Mesothelial cell of epicardium (in vitro differentiated cells): ENCODE measurements around the gene CCDC27. TPM values are rescaled to one million over a fixed set of nuclear protein-coding genes. Genes with fewer than 3 reads are reported as not detected.

Experiments used
- DNase-seq, 2 experiments: peaks; one replicate each; pipeline ENCODE4 v3.0.0; 2021; ENCODE audit warnings: low spot score in 2 of 2; ENCODE audit not compliant: unreplicated experiment in 2 of 2
- H3K27ac Mint-ChIP-seq: 2 replicates; pipeline ENCODE4 v1.8.0; 2021; ENCODE audit warnings: mixed read lengths
- H3K27me3 Mint-ChIP-seq: 2 replicates; pipeline ENCODE4 v1.8.0; 2021; ENCODE audit warnings: low read depth, mixed read lengths
- H3K36me3 Mint-ChIP-seq: 2 replicates; pipeline ENCODE4 v1.8.0; 2021; ENCODE audit warnings: mixed read lengths
- H3K4me1 Mint-ChIP-seq: 2 replicates; pipeline ENCODE4 v1.8.0; 2021; ENCODE audit warnings: mixed read lengths
- H3K4me3 Mint-ChIP-seq: 2 replicates; pipeline ENCODE4 v1.8.0; 2021; ENCODE audit warnings: mild to moderate bottlenecking, moderate library complexity, mixed read lengths
- H3K9me3 Mint-ChIP-seq: 2 replicates; pipeline ENCODE4 v1.8.0; 2021; ENCODE audit warnings: mixed read lengths
- total RNA-seq: library from RNA; stranded (reverse); gene quantifications from 3 replicates; pipeline ENCODE4 v1.2.1, GENCODE V29; 2021
- TF ChIP-seq, protein P1 (sequence below): fragments of 200-600 bp; sonication (generic); IDR thresholded peaks from one replicate; pipeline ENCODE4 v1.5.0; 2021; ENCODE audit warnings: antibody characterized with exemption; ENCODE audit not compliant: unreplicated experiment

The CCDC27 gene
- total RNA-seq, 1 donor from 2014 or later: not detected

DNA sequence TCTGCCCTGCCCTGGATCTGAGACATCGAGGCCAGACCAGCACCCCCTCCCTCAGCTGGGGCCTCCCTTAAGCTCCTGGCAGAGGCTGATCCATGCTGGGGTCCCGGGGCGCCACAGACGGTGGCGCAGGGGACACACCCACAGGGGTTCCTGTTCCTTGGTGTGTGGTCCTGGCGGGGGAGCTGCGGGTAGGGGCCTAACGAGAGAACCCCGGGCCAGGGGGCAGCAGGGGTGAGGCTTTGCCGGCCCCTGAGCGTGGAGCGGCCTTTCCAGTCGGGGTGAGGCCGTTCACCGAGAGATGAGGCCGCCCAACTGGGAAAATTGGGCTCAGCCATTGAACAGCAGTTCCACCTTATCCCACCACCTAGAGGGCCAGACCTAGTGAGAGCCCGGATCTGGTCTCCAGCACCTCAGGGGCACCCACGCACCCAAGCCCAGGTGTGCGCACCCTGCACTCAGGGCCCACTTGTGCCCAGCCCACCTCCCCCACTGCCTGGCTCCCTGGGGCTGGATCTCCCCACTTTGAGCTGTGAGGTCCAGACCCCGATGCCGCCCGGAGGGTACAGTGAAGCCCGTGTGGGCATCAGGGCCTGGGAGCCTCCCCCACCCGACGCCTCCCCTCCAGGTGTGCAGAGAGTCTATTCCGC is 45.5 kb upstream of the CCDC27 start:
- TF ChIP-seq, protein P1, sequence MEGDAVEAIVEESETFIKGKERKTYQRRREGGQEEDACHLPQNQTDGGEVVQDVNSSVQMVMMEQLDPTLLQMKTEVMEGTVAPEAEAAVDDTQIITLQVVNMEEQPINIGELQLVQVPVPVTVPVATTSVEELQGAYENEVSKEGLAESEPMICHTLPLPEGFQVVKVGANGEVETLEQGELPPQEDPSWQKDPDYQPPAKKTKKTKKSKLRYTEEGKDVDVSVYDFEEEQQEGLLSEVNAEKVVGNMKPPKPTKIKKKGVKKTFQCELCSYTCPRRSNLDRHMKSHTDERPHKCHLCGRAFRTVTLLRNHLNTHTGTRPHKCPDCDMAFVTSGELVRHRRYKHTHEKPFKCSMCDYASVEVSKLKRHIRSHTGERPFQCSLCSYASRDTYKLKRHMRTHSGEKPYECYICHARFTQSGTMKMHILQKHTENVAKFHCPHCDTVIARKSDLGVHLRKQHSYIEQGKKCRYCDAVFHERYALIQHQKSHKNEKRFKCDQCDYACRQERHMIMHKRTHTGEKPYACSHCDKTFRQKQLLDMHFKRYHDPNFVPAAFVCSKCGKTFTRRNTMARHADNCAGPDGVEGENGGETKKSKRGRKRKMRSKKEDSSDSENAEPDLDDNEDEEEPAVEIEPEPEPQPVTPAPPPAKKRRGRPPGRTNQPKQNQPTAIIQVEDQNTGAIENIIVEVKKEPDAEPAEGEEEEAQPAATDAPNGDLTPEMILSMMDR: no peak
- H3K4me1 Mint-ChIP-seq: peaks cover 12% of the 10 kb centered on the region
- H3K4me3 Mint-ChIP-seq: no peak overlapping the region
- H3K9me3 Mint-ChIP-seq: no peaks in the 10 kb centered on the region
- DNase-seq: no peak
- no peak overlapping the region for H3K27ac Mint-ChIP-seq
- H3K27me3 Mint-ChIP-seq: peaks cover 58% of the 10 kb centered on the region
- H3K36me3 Mint-ChIP-seq: no peaks in the 10 kb centered on the region

DNA sequence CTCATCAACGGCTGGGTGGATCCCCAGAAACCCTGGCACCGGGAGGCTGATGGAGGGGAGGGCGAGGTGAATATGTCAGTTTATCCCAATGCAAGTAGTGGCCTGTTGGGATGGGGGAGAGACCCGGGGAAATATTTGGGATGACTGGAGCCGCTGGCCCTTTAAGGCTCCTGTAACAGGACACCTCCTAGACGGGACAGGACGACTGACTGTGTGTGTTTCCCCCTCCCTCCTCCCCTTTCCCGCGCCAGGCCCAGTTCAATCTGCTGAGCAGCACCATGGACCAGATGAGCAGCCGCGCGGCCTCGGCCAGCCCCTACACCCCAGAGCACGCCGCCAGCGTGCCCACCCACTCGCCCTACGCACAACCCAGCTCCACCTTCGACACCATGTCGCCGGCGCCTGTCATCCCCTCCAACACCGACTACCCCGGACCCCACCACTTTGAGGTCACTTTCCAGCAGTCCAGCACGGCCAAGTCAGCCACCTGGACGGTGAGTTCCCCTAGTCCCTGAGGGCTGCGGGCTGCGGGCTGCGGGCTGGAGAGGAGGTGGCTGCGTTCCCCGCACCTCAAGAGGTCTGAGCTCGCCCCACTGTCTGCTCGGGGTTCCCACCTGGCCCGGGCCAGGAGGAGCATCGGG is 44.8 kb upstream of the CCDC27 start:
- no peak for DNase-seq
- no peak overlapping the region for H3K27ac Mint-ChIP-seq
- no peaks in the 10 kb centered on the region for H3K36me3 Mint-ChIP-seq
- H3K27me3 Mint-ChIP-seq: peaks cover 65% of the 10 kb centered on the region
- H3K4me1 Mint-ChIP-seq: peaks cover 12% of the 10 kb centered on the region
- TF ChIP-seq, protein P1: no peak
- H3K4me3 Mint-ChIP-seq: no peak overlapping the region
- no peaks in the 10 kb centered on the region for H3K9me3 Mint-ChIP-seq

- H3K4me3 Mint-ChIP-seq: no peak overlapping the region
- peaks cover 12% of the 10 kb centered on the region for H3K4me1 Mint-ChIP-seq
- H3K27ac Mint-ChIP-seq: no peak overlapping the region
- no peaks in the 10 kb centered on the region for H3K9me3 Mint-ChIP-seq
- H3K36me3 Mint-ChIP-seq: no peaks in the 10 kb centered on the region
- DNase-seq: no peak
- H3K27me3 Mint-ChIP-seq: peaks cover 65% of the 10 kb centered on the region
- TF ChIP-seq, protein P1: no peak
Observed at GRCh38 chr1:3707939-3708328, 44.3 kb upstream of the CCDC27 start.

- H3K27me3 Mint-ChIP-seq: peaks cover 61% of the 10 kb centered on the region
- DNase-seq: no peak
- no peak overlapping the region for H3K27ac Mint-ChIP-seq
- H3K36me3 Mint-ChIP-seq: no peaks in the 10 kb centered on the region
- TF ChIP-seq, protein P1: no peak
- H3K4me1 Mint-ChIP-seq: peaks cover 10% of the 10 kb centered on the region
- no peaks in the 10 kb centered on the region for H3K9me3 Mint-ChIP-seq
- H3K4me3 Mint-ChIP-seq: no peak overlapping the region
Observed at GRCh38 chr1:3708791-3709190, 43.5 kb upstream of the CCDC27 start.

DNA sequence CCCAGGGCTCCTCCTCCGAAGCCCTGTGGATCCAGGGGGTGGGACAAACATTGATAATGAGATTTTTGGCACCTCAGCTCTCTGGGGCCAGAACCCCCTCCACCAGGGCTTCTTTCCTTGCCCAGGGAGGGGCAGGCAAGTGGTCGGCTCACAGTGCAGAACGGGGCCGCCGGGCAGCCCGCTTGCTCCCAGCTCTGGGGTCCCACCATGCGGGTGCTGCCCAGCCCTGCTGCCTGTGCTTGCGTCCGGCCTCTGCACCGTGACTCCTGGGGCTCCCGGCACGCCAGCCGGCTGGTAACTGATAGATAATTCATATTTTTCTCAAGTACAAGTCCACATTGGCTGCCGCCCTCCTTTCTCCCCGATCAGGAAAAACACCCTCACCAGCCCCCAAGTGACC is 42.0 kb upstream of the CCDC27 start:
- H3K36me3 Mint-ChIP-seq: no peaks in the 10 kb centered on the region
- H3K27me3 Mint-ChIP-seq: peaks cover 54% of the 10 kb centered on the region
- no peak for DNase-seq
- no peaks in the 10 kb centered on the region for H3K9me3 Mint-ChIP-seq
- H3K27ac Mint-ChIP-seq: no peak overlapping the region
- TF ChIP-seq, protein P1: no peak
- H3K4me3 Mint-ChIP-seq: no peak overlapping the region
- peaks cover 10% of the 10 kb centered on the region for H3K4me1 Mint-ChIP-seq
